GM19240 (cell line): Measurements from ENCODE around the gene PDCL3.

Experiments used
- DNase-seq: peaks from one replicate; pipeline ENCODE4 v3.0.0; 2011; ENCODE audit warnings: low spot score; ENCODE audit not compliant: insufficient read length

PDCL3 gene

DNA sequence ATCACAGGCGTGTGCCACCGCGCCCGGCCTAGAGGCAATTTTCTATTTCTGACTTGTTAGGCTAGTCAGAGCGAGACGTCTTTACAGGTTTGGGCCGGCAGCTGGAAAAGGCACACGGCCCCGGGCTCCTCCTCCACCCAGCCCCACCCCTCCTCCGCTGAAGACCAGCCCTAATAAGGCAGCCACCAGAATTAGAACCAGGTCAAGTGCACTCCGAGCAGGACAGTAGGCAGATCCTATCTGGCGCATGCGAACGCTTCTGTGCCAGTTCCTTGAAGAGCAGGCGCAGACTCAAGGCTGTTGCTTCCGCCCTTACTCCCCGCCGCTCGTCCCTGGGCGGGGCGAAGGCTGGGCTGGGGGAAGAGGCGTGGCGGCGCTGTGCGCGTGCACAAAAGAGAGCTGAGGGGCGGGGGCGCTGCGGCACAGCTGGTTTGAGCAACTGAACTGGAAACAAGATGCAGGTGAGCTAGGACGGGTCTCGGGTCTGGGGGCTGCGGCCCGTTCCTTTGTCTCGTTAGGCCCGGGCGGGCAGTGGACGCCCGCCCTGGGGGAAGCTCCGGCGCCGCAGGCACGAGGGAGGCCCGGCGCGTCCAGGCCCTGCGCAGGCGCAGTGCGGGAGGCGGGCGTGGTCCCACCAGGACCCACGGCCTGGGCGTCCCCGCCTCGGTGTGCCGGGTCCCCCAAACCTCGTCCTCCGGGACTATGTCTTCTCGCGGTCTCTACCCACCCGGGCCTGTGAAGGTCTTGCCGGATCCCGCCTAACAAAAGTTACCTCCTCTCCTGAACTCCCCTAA lies at the start of gene PDCL3:
PDCL3 (plus strand) TSS at position 381 of the 794 bp plus-strand sequence; CDS start at position 456, 75 bp downstream.
- peak; percentile 86 for DNase-seq

GRCh38 chr2:100513650-100514049 lies 49.1 kb upstream of the PDCL3 start:
- DNase-seq: no peak

DNA sequence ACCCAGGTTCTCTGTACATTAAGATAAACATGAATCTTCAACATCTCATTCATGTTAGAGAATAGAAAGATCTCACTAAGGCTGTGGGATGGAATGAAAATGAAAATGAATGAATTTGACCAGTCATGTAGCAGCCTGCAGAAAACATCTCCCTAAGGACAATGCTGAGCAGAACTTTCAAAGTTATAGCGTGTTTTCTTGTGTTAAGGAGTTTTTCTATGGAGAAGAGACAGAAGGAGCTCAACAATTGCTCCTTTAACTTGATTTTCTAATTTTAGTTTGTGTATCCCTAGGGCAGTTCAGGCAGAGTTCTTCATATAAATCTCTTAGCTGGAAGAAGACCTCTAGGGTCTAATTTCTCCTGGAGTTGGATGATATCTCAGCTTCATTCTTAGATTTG lies 45.2 kb upstream of the PDCL3 start:
- no peak for DNase-seq

DNA sequence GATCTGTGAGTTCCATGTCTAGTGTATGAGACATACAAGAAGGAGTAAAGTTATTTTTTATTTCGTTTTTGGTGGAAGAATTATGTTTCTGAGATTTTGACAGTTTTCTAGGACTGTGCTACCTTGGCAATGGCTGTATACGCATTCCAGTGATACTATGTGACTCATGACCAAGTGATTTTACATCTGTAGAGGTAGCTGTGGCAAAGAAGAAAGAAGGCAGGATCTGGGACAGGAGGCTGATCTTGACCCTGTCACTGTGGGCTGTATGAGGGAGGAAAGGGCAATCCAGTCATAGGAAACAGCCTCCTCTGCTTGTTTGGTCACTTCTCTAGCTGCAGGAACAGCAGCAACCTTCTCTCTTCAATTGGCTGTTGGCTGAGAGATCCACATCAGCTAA lies 44.0 kb upstream of the PDCL3 start:
- DNase-seq: no peak

DNA sequence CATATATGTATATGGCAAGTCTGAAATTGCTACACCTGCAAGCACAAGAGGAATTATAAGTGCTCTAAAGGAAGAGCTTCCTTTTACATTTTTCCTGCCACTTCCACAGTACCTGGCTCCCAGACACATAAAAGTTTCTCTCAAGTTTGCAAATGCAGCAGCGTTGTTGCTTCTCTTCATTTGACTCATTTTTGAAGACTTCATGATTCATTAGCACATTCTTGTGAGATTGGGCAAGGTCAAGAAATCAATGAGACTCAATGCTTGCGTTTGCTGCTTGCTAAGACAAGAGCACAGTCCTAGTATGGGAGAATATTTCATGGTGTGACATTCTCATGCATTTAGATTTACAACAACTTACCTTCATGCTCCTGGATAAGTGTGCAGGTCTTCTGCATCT lies 42.6 kb upstream of the PDCL3 start:
- no peak for DNase-seq

DNA sequence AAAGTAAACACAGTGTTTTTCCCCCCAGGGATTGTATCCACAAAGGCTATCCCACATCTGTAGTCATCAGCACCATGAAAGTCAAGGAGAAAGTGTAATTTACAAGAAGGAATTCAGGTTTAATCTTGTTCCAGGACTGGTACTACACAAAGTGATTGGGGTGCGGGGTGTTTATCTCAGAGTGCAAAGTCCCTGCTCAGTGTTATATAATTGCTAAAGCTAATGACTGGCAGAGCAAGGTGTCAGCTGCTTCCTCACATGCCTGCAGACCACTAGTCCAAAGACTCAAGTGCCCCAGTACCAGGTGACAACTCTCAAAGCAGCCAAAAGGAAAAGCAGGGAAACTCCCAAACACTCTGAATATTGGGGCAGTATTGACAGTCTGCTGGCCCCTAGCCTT lies 40.4 kb upstream of the PDCL3 start:
- DNase-seq: no peak

DNA sequence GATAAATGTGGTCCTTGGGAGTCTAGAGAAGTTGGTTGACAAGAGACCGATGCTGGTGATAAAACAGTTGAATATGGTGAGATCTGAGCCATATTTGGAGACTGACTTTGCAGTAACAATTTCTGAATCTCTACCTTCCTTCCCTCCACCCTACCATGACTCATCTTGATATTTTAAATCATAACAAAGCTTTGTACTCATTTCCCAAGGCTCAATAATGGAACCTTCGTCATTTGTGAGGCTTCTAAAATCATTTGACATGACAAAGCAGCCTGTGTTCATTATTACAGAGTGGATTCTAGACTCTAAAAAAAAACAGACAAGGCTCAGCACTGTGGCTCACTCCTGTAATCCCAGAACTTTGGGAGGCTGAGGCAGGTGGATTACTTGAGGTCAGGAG lies 38.5 kb upstream of the PDCL3 start:
- no peak for DNase-seq

- no peak for DNase-seq
These were observed 35.9 kb upstream of the PDCL3 start for GRCh38 chr2:100526868-100527267.

DNA sequence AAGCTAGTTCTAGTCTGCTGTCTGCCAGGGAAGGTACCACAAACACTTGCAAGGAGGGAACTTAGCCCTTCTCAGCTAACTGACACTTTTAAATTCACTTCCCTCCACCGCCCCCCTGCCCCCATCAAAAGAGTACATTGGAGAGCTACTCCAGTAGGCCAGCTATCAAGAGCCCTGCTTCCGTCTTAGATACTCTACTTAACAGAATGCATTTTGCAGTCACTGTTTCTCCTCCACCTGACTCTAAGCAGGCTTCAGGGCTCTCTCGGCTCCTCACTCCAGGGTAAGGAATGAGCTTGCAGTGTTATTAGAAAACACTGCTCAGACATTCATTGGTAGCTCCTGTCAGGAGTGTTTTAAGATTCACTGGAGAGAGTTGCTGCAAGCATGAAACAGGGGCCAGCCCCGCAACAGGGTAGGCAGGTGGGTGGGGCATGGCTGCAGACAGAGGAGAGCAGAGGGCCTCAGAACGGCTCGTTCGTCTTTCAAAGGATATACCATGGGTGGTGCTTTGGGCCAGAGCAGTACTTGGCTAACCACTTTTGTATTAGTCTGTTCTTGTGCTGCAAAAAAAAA lies 35.3 kb upstream of the PDCL3 start:
- DNase-seq: no peak

DNA sequence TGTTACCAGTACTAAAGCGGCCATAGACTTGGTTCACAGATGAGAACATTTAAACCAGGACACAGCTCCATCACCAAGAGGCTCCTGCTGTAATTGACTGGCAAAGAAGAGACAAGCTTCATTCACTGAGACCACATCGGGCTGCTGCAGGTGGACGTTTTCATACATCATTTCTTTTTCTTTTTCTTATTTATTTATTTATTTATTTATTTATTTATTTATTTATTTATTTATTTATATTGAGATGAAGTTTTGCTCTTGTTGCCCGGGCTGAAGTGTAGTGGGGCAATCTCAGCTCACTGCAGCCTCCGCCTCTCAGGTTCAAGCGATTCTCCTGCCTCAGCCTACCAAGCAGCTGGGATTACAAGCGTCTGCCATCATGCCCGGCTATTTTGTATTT lies 33.6 kb upstream of the PDCL3 start:
- DNase-seq: no peak

DNA sequence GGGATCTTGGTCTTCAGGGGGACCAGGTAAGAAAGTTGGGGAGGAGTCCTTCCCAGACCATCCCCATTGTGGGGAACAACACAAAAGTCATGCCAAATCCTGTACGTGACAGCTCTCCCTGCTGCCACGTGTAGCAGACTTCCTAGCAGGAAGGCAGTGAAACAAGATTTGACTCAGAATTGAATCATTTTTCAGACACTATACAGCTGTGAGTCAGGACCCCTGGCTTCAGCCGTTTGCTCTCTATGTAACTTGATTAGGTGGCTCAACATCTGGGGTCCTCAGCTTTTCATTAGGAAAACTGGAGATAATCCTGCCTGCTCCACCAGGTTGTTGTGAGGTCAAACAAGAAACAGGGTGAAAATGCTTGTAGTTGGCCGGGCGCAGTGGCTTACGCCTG lies 32.9 kb upstream of the PDCL3 start:
- DNase-seq: no peak

- DNase-seq: no peak
These were observed 26.9 kb upstream of the PDCL3 start for GRCh38 chr2:100535855-100536254.

- no peak for DNase-seq
These were observed 24.9 kb upstream of the PDCL3 start for GRCh38 chr2:100537918-100538317.

- no peak for DNase-seq
These were observed 23.6 kb upstream of the PDCL3 start for GRCh38 chr2:100539221-100539620.

GRCh38 chr2:100541404-100541803 lies 21.4 kb upstream of the PDCL3 start:
- no peak for DNase-seq

GRCh38 chr2:100542418-100542817 lies 20.4 kb upstream of the PDCL3 start:
- DNase-seq: no peak

DNA sequence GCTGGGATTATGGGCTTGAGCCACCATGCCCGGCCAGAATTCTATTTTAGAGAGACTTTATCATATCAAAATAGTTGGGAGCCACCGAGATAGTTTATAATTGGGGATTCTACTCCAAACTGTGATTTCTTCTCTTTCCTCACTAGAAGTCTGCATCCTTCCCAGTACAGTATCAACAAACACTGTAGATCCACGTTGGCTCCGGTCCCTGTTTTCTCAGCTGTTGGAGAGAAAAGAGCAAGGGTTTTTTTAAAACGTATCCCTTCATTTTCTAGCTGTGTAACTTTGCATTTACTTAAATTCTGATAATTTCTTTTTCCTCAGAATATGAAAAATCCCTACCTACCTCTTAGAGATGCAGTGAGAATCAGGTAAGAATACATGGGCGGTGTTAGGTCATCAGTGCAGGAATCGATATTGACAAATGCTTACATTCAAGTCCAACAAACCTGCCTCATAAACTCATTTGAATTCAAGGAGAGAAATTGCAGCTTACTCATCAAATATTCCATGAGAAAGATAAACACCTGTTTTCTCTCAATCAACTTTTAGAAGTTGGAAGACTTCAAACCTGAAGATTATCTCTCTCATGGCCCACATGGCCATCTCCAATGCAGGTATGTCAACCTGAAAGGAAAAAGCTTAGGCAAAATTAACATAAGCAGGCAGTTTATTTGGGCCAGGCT lies 17.7 kb upstream of the PDCL3 start:
- DNase-seq: no peak

- no peak for DNase-seq
These were observed 16.3 kb upstream of the PDCL3 start for GRCh38 chr2:100546469-100546868.

- DNase-seq: no peak
These were observed 14.0 kb upstream of the PDCL3 start for GRCh38 chr2:100548771-100549170.

DNA sequence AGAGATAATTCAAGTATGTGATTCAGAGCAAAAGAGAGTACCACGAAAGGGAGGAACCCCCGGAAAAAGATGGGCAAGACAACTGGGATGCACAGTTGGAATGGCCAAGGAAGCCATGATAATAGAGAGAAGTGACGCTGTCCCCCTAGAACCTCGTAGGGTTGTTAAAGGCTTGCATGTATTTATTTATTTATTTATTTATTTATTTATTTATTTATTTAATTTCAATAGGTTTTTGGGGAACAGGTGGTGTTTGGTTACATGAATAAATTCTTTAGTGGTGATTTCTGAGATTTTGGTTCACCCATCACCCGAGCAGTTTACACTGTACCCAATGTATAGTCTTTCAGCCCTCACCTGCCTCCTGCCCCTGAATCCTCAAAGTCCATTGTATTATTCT lies 11.5 kb upstream of the PDCL3 start:
- no peak for DNase-seq

- DNase-seq: no peak
These were observed 7.9 kb upstream of the PDCL3 start for GRCh38 chr2:100554798-100555407.

GRCh38 chr2:100556746-100557145 lies 6.0 kb upstream of the PDCL3 start:
- DNase-seq: no peak
